Sciatic nerve (tissue), 2 donors: ENCODE measurements around the gene TMCO1. TPM values are rescaled to one million over a fixed set of nuclear protein-coding genes. Genes with fewer than 3 reads are reported as not detected.
A peak's percentile ranks its signal among the peaks of the same experiment; 100 is the strongest.
"Not testable (repeated sequence)": the region's sequence is repeated elsewhere in the genome, so short reads cannot be mapped to it uniquely, and the experiment has no call there.

ENCODE experiments used
- ATAC-seq: fragments of 200-7000 bp; cut with Tn5 transposase; one replicate; pipeline ENCODE4 v1.9.1; 2020; ENCODE audit warnings: mild to moderate bottlenecking, moderate library complexity
- DNase-seq: peaks from one replicate; pipeline ENCODE4 v3.0.0-alpha.2; 2020; ENCODE audit warnings: low spot score
- intact Hi-C: fragments of 100-400 bp; cut with DNase I; formaldehyde crosslinking; loops from one replicate; pipeline ENCODE4 v1.14.2; 2022
- total RNA-seq: library from RNA; stranded (reverse); fragmentation: NEBNext Ultra II Directional; extraction: Animal tissue kit (Norgen Biotek cat#: 25700); gene quantifications from one replicate; pipeline ENCODE4 v1.2.1, GENCODE V29; 2021
- donor health status: DM: no; HTN: no; CAD: no.
- donor health status: DM: no; HTN: no; CAD: no.

Gene TMCO1
- total RNA-seq, 1 donor from 2014 or later = 55.1 TPM

DNA sequence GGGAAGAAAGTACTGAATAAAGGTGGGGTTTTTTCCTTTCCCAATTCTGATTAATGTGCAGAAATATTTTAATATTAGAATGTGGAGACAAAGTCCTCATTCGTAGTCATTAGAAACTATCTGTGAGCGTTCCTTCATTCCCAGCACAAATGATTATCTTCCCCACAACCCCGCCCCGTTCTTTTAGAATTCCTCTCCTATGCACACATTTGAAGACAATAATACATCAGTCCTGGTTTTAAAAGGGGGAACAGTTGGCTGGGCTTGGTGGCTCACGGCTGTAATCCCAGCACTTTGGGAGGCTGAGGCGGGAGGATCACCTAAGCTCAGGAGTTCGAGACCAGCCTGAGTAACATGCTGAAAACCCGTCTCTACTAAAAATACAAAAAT, 71.2 kb downstream of the TMCO1 start:
- intact Hi-C loops = no loop called here
- ATAC-seq (no peak), DNase-seq (no peak)

GRCh38 chr1:165696625-165697100, 72.0 kb downstream of the TMCO1 start:
- peak; percentile 87 for ATAC-seq
- no peak for DNase-seq
- intact Hi-C loops = no loop called here

GRCh38 chr1:165695031-165695430, 73.6 kb downstream of the TMCO1 start:
- no peak for DNase-seq
- intact Hi-C loops = no loop called here
- ATAC-seq = no peak

- ATAC-seq (no peak), DNase-seq (no peak)
- intact Hi-C loops = no loop called here
Measured at GRCh38 chr1:165688046-165688445, 80.6 kb downstream of the TMCO1 start.

DNA sequence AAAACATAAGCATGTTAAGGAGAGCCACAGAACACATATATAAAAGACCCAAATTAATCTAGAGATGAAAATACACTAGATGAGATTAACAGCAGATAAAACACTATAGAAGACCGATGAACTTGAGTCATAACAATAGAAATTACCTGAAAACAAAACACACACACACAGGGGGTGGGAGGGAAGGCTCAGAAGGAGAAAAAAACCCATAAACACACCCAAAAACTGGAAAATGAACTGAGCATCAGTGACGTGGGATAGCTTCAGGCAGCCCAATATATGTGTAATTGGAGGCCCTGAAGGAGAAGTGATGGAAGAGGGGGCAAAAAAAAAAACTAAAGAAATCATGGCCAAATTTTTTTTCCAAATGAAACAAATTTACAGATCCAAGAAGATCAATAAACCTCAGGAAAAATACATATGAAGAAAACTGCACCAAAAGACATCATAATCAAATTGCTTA, 81.7 kb downstream of the TMCO1 start:
- intact Hi-C loops = no loop called here
- DNase-seq (no peak), ATAC-seq (no peak)

GRCh38 chr1:165686121-165686970, 82.3 kb downstream of the TMCO1 start:
- intact Hi-C loops = no loop called here
- DNase-seq (no peak), ATAC-seq (no peak)

- intact Hi-C loops = no loop called here
- ATAC-seq (no peak), DNase-seq (no peak)
Measured at GRCh38 chr1:165683848-165684485, 84.7 kb downstream of the TMCO1 start.

GRCh38 chr1:165680773-165681172, 87.9 kb downstream of the TMCO1 start:
- DNase-seq, intact Hi-C loops, ATAC-seq: not testable (repeated sequence)

GRCh38 chr1:165680303-165680702, 88.4 kb downstream of the TMCO1 start:
- DNase-seq (no peak), ATAC-seq (no peak)
- intact Hi-C loops = no loop called here

DNA sequence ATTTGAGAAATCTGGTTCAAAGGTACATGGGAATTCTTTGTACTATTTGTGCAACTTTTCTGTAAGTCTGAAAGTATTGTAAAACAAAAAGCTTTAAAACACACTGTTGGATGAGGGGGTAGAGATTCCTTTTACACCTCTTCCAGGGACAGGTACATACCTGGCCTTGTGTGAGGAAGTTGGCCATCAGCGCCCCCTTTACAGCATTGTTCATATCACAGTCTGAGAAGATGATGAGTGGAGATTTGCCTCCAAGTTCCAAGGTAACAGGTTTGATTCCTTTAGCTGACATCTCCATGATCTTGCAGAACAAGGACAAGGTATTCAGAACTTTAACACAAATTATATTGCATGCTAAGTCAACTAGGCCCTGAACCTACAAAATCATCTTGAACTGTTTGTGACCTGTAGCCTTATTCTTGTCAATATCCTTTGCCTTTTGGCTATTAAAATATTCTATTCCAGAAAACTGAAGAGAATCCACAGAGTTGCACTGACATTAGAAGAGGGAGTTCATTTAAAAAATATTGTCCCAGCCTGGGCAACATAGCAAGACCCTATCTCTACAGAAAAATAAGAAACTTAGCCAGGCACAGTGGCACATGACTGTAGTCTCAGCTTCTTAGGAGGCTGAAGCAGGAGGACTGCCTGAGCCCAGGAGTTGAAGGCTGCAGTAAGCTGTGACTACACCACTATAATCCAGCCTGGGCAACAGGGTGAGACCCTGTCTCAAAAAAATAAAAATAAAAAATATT, 89.2 kb downstream of the TMCO1 start:
- DNase-seq (no peak), ATAC-seq (no peak)
- intact Hi-C loops = no loop called here

GRCh38 chr1:165678509-165678908, 90.2 kb downstream of the TMCO1 start:
- no peak for DNase-seq
- intact Hi-C loops = no loop called here
- no peak for ATAC-seq

Other genes with a start within 250 kb of the TMCO1 start
- gene LRRC52, start 224.9 kb downstream of the TMCO1 start, total RNA-seq = not detected
- gene MGST3, start 137.6 kb downstream of the TMCO1 start, total RNA-seq = 142 TPM
- gene ALDH9A1, start 70.3 kb downstream of the TMCO1 start, total RNA-seq = 61.1 TPM
- gene UCK2, start 58.7 kb upstream of the TMCO1 start, total RNA-seq = 28.1 TPM